ENCODE results near the gene SAMD11. TPM values are rescaled to one million over a fixed set of nuclear protein-coding genes. Genes with fewer than 3 reads are reported as not detected.

Gene SAMD11
- total RNA-seq, 1 donor from 2014 or later = 3.7 TPM

DNA sequence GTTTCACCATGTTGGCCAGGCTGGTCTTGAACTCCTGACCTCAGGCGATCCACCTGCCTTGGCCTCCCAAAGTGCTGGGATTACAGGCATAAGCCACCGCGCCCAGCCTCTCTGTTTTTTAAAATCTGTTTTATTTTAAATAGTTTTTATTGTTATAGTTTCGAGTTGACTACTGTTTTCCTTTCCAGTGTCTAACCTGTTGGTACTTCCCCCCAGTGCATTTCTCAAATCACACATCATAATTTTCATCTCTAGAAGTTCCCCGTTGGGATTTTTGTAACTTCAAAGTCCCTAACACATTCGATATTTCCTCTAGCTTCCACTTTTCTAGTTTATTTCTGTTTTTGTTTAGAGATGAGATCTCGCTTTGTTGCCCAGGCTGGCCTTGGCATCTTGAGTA is 68.6 kb downstream of the SAMD11 start:
- H3K9me3 ChIP-seq (ENCODE audit: control insufficient read depth in 3 of 3, low read length in 3 of 3) = peaks cover 0 to 2% (median 0%) of the 10 kb centered on the region in 3 donors
- H3K36me3 ChIP-seq (ENCODE audit: control insufficient read depth in 3 of 3, insufficient read depth in 3 of 3, low read length in 3 of 3) = no peaks in the 10 kb centered on the region
- no peak overlapping the region for H3K4me3 ChIP-seq (ENCODE audit: low read length in 3 of 3)
- H3K27ac ChIP-seq (ENCODE audit: low read depth, low read length) = no peak overlapping the region
- H3K4me1 ChIP-seq (ENCODE audit: control insufficient read depth in 3 of 3, insufficient read depth in 3 of 3, low read length in 3 of 3) = no peaks in the 10 kb centered on the region
- H3K9ac ChIP-seq (ENCODE audit: low read depth in 1 of 3, low read length in 3 of 3) = no peak overlapping the region
- H3K27me3 ChIP-seq (ENCODE audit: control insufficient read depth in 3 of 3, insufficient read depth in 3 of 3, low read length in 3 of 3) = peaks cover 2 to 3% (median 3%) of the 10 kb centered on the region in 3 donors

DNA sequence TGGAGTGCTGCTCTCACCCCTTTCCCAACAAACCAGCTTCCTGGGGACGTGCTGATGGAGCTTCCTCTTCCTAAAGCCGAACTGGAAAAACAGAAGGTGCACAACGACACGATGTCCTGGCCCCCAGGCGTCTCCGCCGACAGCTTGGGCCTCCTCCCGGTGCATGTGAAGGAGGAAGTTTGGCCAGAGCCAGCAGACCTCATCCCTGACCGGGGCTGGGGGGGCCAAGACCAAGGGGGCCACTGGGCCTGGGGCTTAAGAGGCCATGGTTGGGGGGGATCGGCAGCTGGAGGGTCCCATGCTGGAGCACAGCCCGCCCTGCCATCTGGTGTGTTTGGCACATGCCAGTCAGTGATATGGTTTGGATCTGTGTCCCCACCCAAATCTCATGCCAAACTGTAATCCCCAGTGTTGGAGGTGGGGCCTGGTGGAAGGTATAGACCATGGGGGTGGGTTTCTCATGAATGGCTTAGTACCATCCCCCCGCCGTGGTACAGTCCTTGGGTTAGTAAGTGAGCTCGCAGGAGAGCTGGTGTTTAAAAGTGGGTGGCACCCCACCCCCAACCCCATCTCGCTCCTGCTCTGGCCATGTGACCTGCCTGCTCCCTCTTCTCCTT is 69.8 kb downstream of the SAMD11 start:
- H3K27me3 ChIP-seq (ENCODE audit: control insufficient read depth in 3 of 3, insufficient read depth in 3 of 3, low read length in 3 of 3) = peaks cover 5 to 12% (median 10%) of the 10 kb centered on the region in 3 donors
- no peaks in the 10 kb centered on the region for H3K4me1 ChIP-seq (ENCODE audit: control insufficient read depth in 3 of 3, insufficient read depth in 3 of 3, low read length in 3 of 3)
- no peaks in the 10 kb centered on the region for H3K36me3 ChIP-seq (ENCODE audit: control insufficient read depth in 3 of 3, insufficient read depth in 3 of 3, low read length in 3 of 3)
- H3K9ac ChIP-seq (ENCODE audit: low read depth in 1 of 3, low read length in 3 of 3) = no peak overlapping the region
- no peak overlapping the region for H3K4me3 ChIP-seq (ENCODE audit: low read length in 3 of 3)
- H3K27ac ChIP-seq (ENCODE audit: low read depth, low read length) = no peak overlapping the region
- H3K9me3 ChIP-seq (ENCODE audit: control insufficient read depth in 3 of 3, low read length in 3 of 3) = peaks cover 0 to 2% (median 0%) of the 10 kb centered on the region in 3 donors

Small RNA genes lying within 50 kb of the gene (small RNA-seq; reads per million reads assigned to genes)
- not detected for gene AL645608.4

Other genes starting within 250 kb of the SAMD11 start
- not detected for gene OR4F16, start 237.3 kb upstream of the SAMD11 start, total RNA-seq
- gene NOC2L, start 35.3 kb downstream of the SAMD11 start, total RNA-seq = 47.0 TPM
- 1.0 TPM for gene KLHL17, start 36.7 kb downstream of the SAMD11 start, total RNA-seq
- not detected for gene PLEKHN1, start 42.6 kb downstream of the SAMD11 start, total RNA-seq
- 3.1 TPM for gene PERM1, start 58.2 kb downstream of the SAMD11 start, total RNA-seq
- gene HES4, start 76.2 kb downstream of the SAMD11 start, total RNA-seq = 7.3 TPM
- gene ISG15, start 89.6 kb downstream of the SAMD11 start, total RNA-seq = 23.5 TPM
- 14.6 TPM for gene AGRN, start 96.2 kb downstream of the SAMD11 start, total RNA-seq
- not detected for gene RNF223, start 150.4 kb downstream of the SAMD11 start, total RNA-seq
- gene C1orf159, start 192.2 kb downstream of the SAMD11 start, total RNA-seq = 2.1 TPM
- not detected for gene TTLL10, start 250.0 kb downstream of the SAMD11 start, total RNA-seq